Right atrium auricular region (tissue), 2 donors: ENCODE data around the gene EDN1. TPM values are rescaled to one million over a fixed set of nuclear protein-coding genes. Genes with fewer than 3 reads are reported as not detected.

ENCODE experiments used
- DNase-seq: peaks from one replicate; pipeline ENCODE4 v3.0.0-alpha.2; 2019; ENCODE audit warnings: low spot score
- H3K27ac ChIP-seq, 2 donors: fragments of 200-600 bp; sonication (generic); 1 replicate in 1 of 2; 2 replicates in 1 of 2; pipeline ENCODE4 v1.5.1; 2016 to 2019
- H3K27me3 ChIP-seq, 2 donors: fragments of 200-600 bp; sonication (generic); one replicate each; pipeline versions ENCODE4 v1.5.1 to v1.6.0; 2017 to 2019
- H3K36me3 ChIP-seq: fragments of 200-600 bp; sonication (generic); one replicate; pipeline ENCODE4 v1.5.1; 2016
- H3K4me1 ChIP-seq, 2 donors: fragments of 200-600 bp; sonication (generic); one replicate each; pipeline versions ENCODE4 v1.5.1 to v1.6.0; 2017 to 2019
- H3K4me3 ChIP-seq, 2 donors: fragments of 200-600 bp; sonication (generic); 1 replicate in 1 of 2; 2 replicates in 1 of 2; pipeline ENCODE4 v1.5.1; 2017 to 2019; ENCODE audit warnings: mild to moderate bottlenecking in 1 of 2, moderate library complexity in 1 of 2
- H3K9me3 ChIP-seq, 2 donors: fragments of 200-600 bp; sonication (generic); one replicate each; pipeline ENCODE4 v1.5.1; 2019
- CTCF ChIP-seq, 2 donors: fragments of 200-600 bp; sonication (generic); IDR thresholded peaks; one replicate each; pipeline ENCODE4 v1.5.1; 2019; ENCODE audit warnings: antibody characterized with exemption in 2 of 2
- total RNA-seq, 2 donors: library from RNA; depleted of rRNA; stranded (reverse); fragments of >200 nt; gene quantifications; one replicate each; pipeline ENCODE4 v1.1.0, GENCODE V29; 2016

EDN1 gene
- total RNA-seq, 2 donors from 2014 or later, result 9.0 to 13.4 TPM

GRCh38 chr6:12278915-12279314, 11.2 kb upstream of the EDN1 start:
- Histone ChIP-seq H3K4me1 (no peaks in the 10 kb centered on the region), H3K27ac (no peak overlapping the region), H3K9me3 (no peaks in the 10 kb centered on the region), H3K4me3 (no peak overlapping the region), H3K36me3 (no peaks in the 10 kb centered on the region), H3K27me3 (no peaks in the 10 kb centered on the region)
- no peak for DNase-seq
- no peak for TF ChIP-seq CTCF (IDR thresholded peaks at IDR 0.05)

- H3K36me3 ChIP-seq, result no peaks in the 10 kb centered on the region
- TF ChIP-seq CTCF (IDR thresholded peaks at IDR 0.05), result no peak
- H3K27me3 ChIP-seq, result no peaks in the 10 kb centered on the region
- H3K27ac ChIP-seq, result no peak overlapping the region
- DNase-seq, result no peak
- H3K4me1 ChIP-seq, result no peaks in the 10 kb centered on the region
- no peaks in the 10 kb centered on the region for H3K9me3 ChIP-seq
- no peak overlapping the region for H3K4me3 ChIP-seq
Observed at GRCh38 chr6:12279322-12280091, 10.7 kb upstream of the EDN1 start.

GRCh38 chr6:12280458-12280857, 9.7 kb upstream of the EDN1 start:
- Histone ChIP-seq H3K27ac (no peak overlapping the region), H3K4me3 (no peak overlapping the region)
- TF ChIP-seq CTCF (IDR thresholded peaks at IDR 0.05), result no peak

GRCh38 chr6:12280902-12281301, 9.3 kb upstream of the EDN1 start:
- H3K27me3 ChIP-seq, result no peaks in the 10 kb centered on the region
- DNase-seq, result no peak
- TF ChIP-seq CTCF (IDR thresholded peaks at IDR 0.05), result no peak

More at GRCh38 chr6:12280458-12280857, 9.7 kb upstream of the EDN1 start:
- no peaks in the 10 kb centered on the region for H3K27me3 ChIP-seq
- no peak for DNase-seq
- H3K9me3 ChIP-seq, result no peaks in the 10 kb centered on the region
- no peaks in the 10 kb centered on the region for H3K4me1 ChIP-seq
- no peaks in the 10 kb centered on the region for H3K36me3 ChIP-seq

GRCh38 chr6:12283904-12284303, 6.3 kb upstream of the EDN1 start:
- Histone ChIP-seq H3K4me1 (no peaks in the 10 kb centered on the region), H3K27me3 (no peaks in the 10 kb centered on the region), H3K27ac (no peak overlapping the region), H3K36me3 (no peaks in the 10 kb centered on the region), H3K4me3 (no peak overlapping the region), H3K9me3 (no peaks in the 10 kb centered on the region)
- DNase-seq, result no peak
- no peak for TF ChIP-seq CTCF (IDR thresholded peaks at IDR 0.05)

More at GRCh38 chr6:12280902-12281301, 9.3 kb upstream of the EDN1 start:
- Histone ChIP-seq H3K9me3 (no peaks in the 10 kb centered on the region), H3K4me1 (no peaks in the 10 kb centered on the region), H3K27ac (no peak overlapping the region), H3K4me3 (no peak overlapping the region), H3K36me3 (no peaks in the 10 kb centered on the region)
